Peyer's patch (tissue), 4 donors: ENCODE results near the gene EFCAB8. TPM values are rescaled to one million over a fixed set of nuclear protein-coding genes. Genes with fewer than 3 reads are reported as not detected.

Source experiments
- DNase-seq, 3 donors: peaks; one replicate each; pipeline ENCODE4 v3.0.0-alpha.2; 2017 to 2019
- H3K27ac ChIP-seq, 4 donors: fragments of 200-600 bp; sonication (generic); one replicate each; pipeline ENCODE4 v1.5.1; 2016 to 2019
- H3K27me3 ChIP-seq, 2 donors: fragments of 200-600 bp; sonication (generic); one replicate each; pipeline ENCODE4 v1.5.1; 2019
- H3K36me3 ChIP-seq, 3 donors: fragments of 200-600 bp; sonication (generic); one replicate each; pipeline ENCODE4 v1.5.1; 2016 to 2019
- H3K4me1 ChIP-seq, 4 donors: fragments of 200-600 bp; sonication (generic); one replicate each; pipeline ENCODE4 v1.5.1; 2016 to 2019
- H3K4me3 ChIP-seq, 4 donors: fragments of 200-600 bp; sonication (generic); 1 replicate in 3 of 4; 2 replicates in 1 of 4; pipeline ENCODE4 v1.5.1; 2016 to 2019; ENCODE audit warnings: mild to moderate bottlenecking in 1 of 4
- H3K9me3 ChIP-seq, 4 donors: fragments of 200-600 bp; sonication (generic); one replicate each; pipeline ENCODE4 v1.5.1; 2016 to 2019; ENCODE audit warnings: mild to moderate bottlenecking in 1 of 4
- CTCF ChIP-seq, 6 experiments: fragments of 450-650 bp in 4 of 6; fragments of 200-600 bp in 2 of 6; sonication (generic) in 1 of 6; IDR thresholded peaks; one replicate each; pipeline ENCODE4 v1.5.1; 2017 to 2019; ENCODE audit warnings: antibody characterized with exemption in 6 of 6, mild to moderate bottlenecking in 3 of 6, moderate library complexity in 1 of 6
- POLR2A ChIP-seq, 2 donors: fragments of 450-650 bp; IDR thresholded peaks; one replicate each; pipeline ENCODE4 v1.5.1; 2017; ENCODE audit warnings: antibody characterized with exemption in 2 of 2, mild to moderate bottlenecking in 2 of 2, moderate library complexity in 2 of 2
- total RNA-seq, 4 donors: library from RNA; depleted of rRNA; stranded (reverse); fragments of >200 nt; gene quantifications; one replicate each; pipeline ENCODE4 v1.1.0, GENCODE V29; 2016

Gene EFCAB8
- total RNA-seq, 4 donors from 2014 or later: 0.83 TPM; not detected in 3

- Histone ChIP-seq H3K36me3 (peaks cover 0 to 77% (median 0%) of the 10 kb centered on the region in 3 donors), H3K9me3 (no peaks in the 10 kb centered on the region), H3K4me1 (no peaks in the 10 kb centered on the region), H3K27me3 (no peaks in the 10 kb centered on the region), H3K27ac (no peak overlapping the region), H3K4me3 (no peak overlapping the region)
- DNase-seq: no peak
- no peak for TF ChIP-seq CTCF (IDR thresholded peaks at IDR 0.05)
- TF ChIP-seq POLR2A (IDR thresholded peaks at IDR 0.05): no peak
Measured at GRCh38 chr20:32842688-32843524, 15.8 kb upstream of the EFCAB8 start.

- no peaks in the 10 kb centered on the region for H3K4me1 ChIP-seq
- DNase-seq: no peak
- no peaks in the 10 kb centered on the region for H3K9me3 ChIP-seq
Measured at GRCh38 chr20:32845786-32846185, 12.9 kb upstream of the EFCAB8 start.

GRCh38 chr20:32846852-32847251 lies 11.9 kb upstream of the EFCAB8 start:
- no peak for DNase-seq
- TF ChIP-seq CTCF (IDR thresholded peaks at IDR 0.05) (no peak), POLR2A (IDR thresholded peaks at IDR 0.05) (no peak)
- H3K27ac ChIP-seq: no peak overlapping the region
- H3K9me3 ChIP-seq: no peaks in the 10 kb centered on the region
- H3K36me3 ChIP-seq: peaks cover 0 to 65% (median 0%) of the 10 kb centered on the region in 3 donors
- no peak overlapping the region for H3K4me3 ChIP-seq
- no peaks in the 10 kb centered on the region for H3K27me3 ChIP-seq
- H3K4me1 ChIP-seq: no peaks in the 10 kb centered on the region

More at GRCh38 chr20:32845786-32846185, 12.9 kb upstream of the EFCAB8 start:
- Histone ChIP-seq H3K27me3 (no peaks in the 10 kb centered on the region), H3K36me3 (peaks cover 0 to 65% (median 0%) of the 10 kb centered on the region in 3 donors), H3K4me3 (no peak overlapping the region), H3K27ac (no peak overlapping the region)
- TF ChIP-seq POLR2A (IDR thresholded peaks at IDR 0.05) (no peak), CTCF (IDR thresholded peaks at IDR 0.05) (no peak)

- Histone ChIP-seq H3K27me3 (no peaks in the 10 kb centered on the region), H3K4me1 (no peaks in the 10 kb centered on the region), H3K9me3 (no peaks in the 10 kb centered on the region), H3K27ac (no peak overlapping the region), H3K4me3 (no peak overlapping the region), H3K36me3 (peaks cover 0 to 56% (median 0%) of the 10 kb centered on the region in 3 donors)
- DNase-seq: no peak
- TF ChIP-seq CTCF (IDR thresholded peaks at IDR 0.05): no peak
- TF ChIP-seq POLR2A (IDR thresholded peaks at IDR 0.05): no peak
Measured at GRCh38 chr20:32847964-32848363, 10.8 kb upstream of the EFCAB8 start.

- H3K27me3 ChIP-seq: no peaks in the 10 kb centered on the region
- peaks cover 0 to 56% (median 0%) of the 10 kb centered on the region in 3 donors for H3K36me3 ChIP-seq
- no peaks in the 10 kb centered on the region for H3K9me3 ChIP-seq
- H3K27ac ChIP-seq: no peak overlapping the region
- no peak for TF ChIP-seq POLR2A (IDR thresholded peaks at IDR 0.05)
- DNase-seq: no peak
- H3K4me3 ChIP-seq: no peak overlapping the region
- no peaks in the 10 kb centered on the region for H3K4me1 ChIP-seq
Measured at GRCh38 chr20:32848846-32849245, 9.9 kb upstream of the EFCAB8 start.

- Histone ChIP-seq H3K27me3 (no peaks in the 10 kb centered on the region), H3K9me3 (no peaks in the 10 kb centered on the region), H3K4me1 (no peaks in the 10 kb centered on the region), H3K36me3 (peaks cover 0 to 54% (median 0%) of the 10 kb centered on the region in 3 donors), H3K27ac (no peak overlapping the region), H3K4me3 (no peak overlapping the region)
- TF ChIP-seq CTCF (IDR thresholded peaks at IDR 0.05) (no peak), POLR2A (IDR thresholded peaks at IDR 0.05) (no peak)
- no peak for DNase-seq
Measured at GRCh38 chr20:32849577-32849976, 9.1 kb upstream of the EFCAB8 start.
